ENCODE data around the gene OTX1. TPM values are rescaled to one million over a fixed set of nuclear protein-coding genes. Genes with fewer than 3 reads are reported as not detected.

The OTX1 gene
- total and polyA plus RNA-seq, 2 experiments from 2014 or later: 1.3 to 2.2 TPM

GRCh38 chr2:63038034-63038433 lies 12.6 kb upstream of the OTX1 start (continued):
- TF ChIP-seq ZNF462 (CRISPR knock-in tag; IDR thresholded peaks at IDR 0.05) (no peak), NANOG (IDR thresholded peaks at IDR 0.05; ENCODE audit: borderline replicate concordance) (no peak), STAT1 (IDR thresholded peaks at IDR 0.05; ENCODE audit: unreplicated experiment) (no peak), EZH2phosphoT487 (IDR thresholded peaks at IDR 0.05; ENCODE audit: unreplicated experiment) (no peak), EZH2 (IDR thresholded peaks at IDR 0.05; ENCODE audit: low read depth, unreplicated experiment) (no peak)

- no peak overlapping the region for H3K4me3 Mint-ChIP-seq
- no peaks in the 10 kb centered on the region for H3K9me3 Mint-ChIP-seq
- H2AFZ ChIP-seq: no peak overlapping the region
- 0 out of 3 replicates have a peak, but pooled peaks cover under 1% of the 10 kb centered on the region for H3K36me3 Mint-ChIP-seq (ENCODE audit: low read depth)
- no peaks in the 10 kb centered on the region for H4K20me1 ChIP-seq (replicated peaks; ENCODE audit: insufficient read depth)
- no peak overlapping the region for H3K4me3 ChIP-seq
- H3F3A ChIP-seq (replicated peaks; ENCODE audit: low read depth): peaks cover 4% of the 10 kb centered on the region
- peak overlapping the region; percentile 91 for H3K27ac Mint-ChIP-seq
- H3K4me1 ChIP-seq (ENCODE audit: insufficient read depth): peaks cover 34% of the 10 kb centered on the region
- H3K79me2 ChIP-seq (replicated peaks; ENCODE audit: insufficient read depth): no peaks in the 10 kb centered on the region
- peaks cover 22% of the 10 kb centered on the region for H3K27me3 Mint-ChIP-seq (ENCODE audit: insufficient read depth, low read depth, poor library complexity)
- DNase-seq (ENCODE audit: low spot score) (peak; percentile 25), ATAC-seq (no peak)
- no peak overlapping the region for H3K27ac ChIP-seq (ENCODE audit: low read depth)
- H3K4me2 ChIP-seq: no peak overlapping the region
- H3K4me1 Mint-ChIP-seq: peaks cover 41% of the 10 kb centered on the region
- H3K27me3 ChIP-seq (ENCODE audit: insufficient read depth): peaks cover 5% of the 10 kb centered on the region
- no peaks in the 10 kb centered on the region for H3K36me3 ChIP-seq (ENCODE audit: insufficient read depth)
- no peaks in the 10 kb centered on the region for H3K9me2 ChIP-seq (ENCODE audit: insufficient read depth)
- no peak for TF ChIP-seq ZNF462 (CRISPR knock-in tag; IDR thresholded peaks at IDR 0.05)
- TF ChIP-seq REST (IDR thresholded peaks at IDR 0.05; ENCODE audit: unreplicated experiment): no peak
Observed at GRCh38 chr2:63040586-63040985, 10.0 kb upstream of the OTX1 start.
